GM23248 (cell line): Measurements from ENCODE around the gene AFF3. TPM values are rescaled to one million over a fixed set of nuclear protein-coding genes. Genes with fewer than 3 reads are reported as not detected.

Source experiments
- DNase-seq: peaks from one replicate; pipeline ENCODE4 v3.0.0-alpha.2; 2015
- H2AFZ ChIP-seq: fragments of 200-600 bp; sonication (generic); 2 replicates; pipeline ENCODE4 v1.6.1; 2016; ENCODE audit warnings: antibody characterized with exemption
- H3F3A ChIP-seq: fragments of 200-600 bp; sonication (generic); 2 replicates; pipeline ENCODE4 v1.6.1; 2016; ENCODE audit warnings: mild to moderate bottlenecking, antibody characterized with exemption, mixed run types; ENCODE audit not compliant: insufficient read depth
- H3K27ac ChIP-seq: fragments of 200-600 bp; sonication (generic); 2 replicates; pipeline ENCODE4 v1.5.1; 2016; ENCODE audit warnings: mild to moderate bottlenecking
- H3K27me3 ChIP-seq: fragments of 200-600 bp; sonication (generic); replicated peaks from 2 replicates; pipeline ENCODE4 v1.6.1; 2016; ENCODE audit warnings: mild to moderate bottlenecking; ENCODE audit not compliant: insufficient read depth
- H3K36me3 ChIP-seq: fragments of 200-600 bp; sonication (generic); 2 replicates; pipeline ENCODE4 v1.6.1; 2016; ENCODE audit warnings: low read depth, mild to moderate bottlenecking
- H3K4me1 ChIP-seq: fragments of 200-600 bp; sonication (generic); 2 replicates; pipeline ENCODE4 v1.6.1; 2016; ENCODE audit warnings: mild to moderate bottlenecking; ENCODE audit not compliant: insufficient read depth
- H3K4me2 ChIP-seq: fragments of 200-600 bp; sonication (generic); one replicate; pipeline ENCODE4 v1.6.1; 2016; ENCODE audit warnings: mild to moderate bottlenecking; ENCODE audit not compliant: unreplicated experiment
- H3K4me3 ChIP-seq: fragments of 200-600 bp; sonication (generic); 2 replicates; pipeline ENCODE4 v1.5.1; 2016; ENCODE audit warnings: mild to moderate bottlenecking
- H3K79me2 ChIP-seq: fragments of 200-600 bp; sonication (generic); 2 replicates; pipeline ENCODE4 v1.6.1; 2016; ENCODE audit warnings: mild to moderate bottlenecking; ENCODE audit not compliant: insufficient read depth
- H3K9ac ChIP-seq: fragments of 200-600 bp; sonication (generic); 2 replicates; pipeline ENCODE4 v1.6.1; 2016; ENCODE audit warnings: mild to moderate bottlenecking
- H3K9me2 ChIP-seq: fragments of 200-600 bp; sonication (generic); 2 replicates; pipeline ENCODE4 v1.6.1; 2016; ENCODE audit warnings: mixed run types, mild to moderate bottlenecking, moderate library complexity; ENCODE audit not compliant: insufficient read depth
- H3K9me3 ChIP-seq: fragments of 200-600 bp; sonication (generic); one replicate; pipeline ENCODE4 v1.6.1; 2017; ENCODE audit warnings: low read depth
- H4K20me1 ChIP-seq: fragments of 200-600 bp; sonication (generic); 2 replicates; pipeline ENCODE4 v1.6.0; 2016; ENCODE audit not compliant: insufficient read depth
- EZH2 ChIP-seq: fragments of 200-600 bp; sonication (generic); IDR thresholded peaks from 2 replicates; pipeline ENCODE4 v1.6.1; 2018; ENCODE audit warnings: antibody characterized with exemption, mild to moderate bottlenecking; ENCODE audit not compliant: insufficient read depth, poor library complexity, severe bottlenecking
- EZH2phosphoT487 ChIP-seq: fragments of 200-600 bp; sonication (generic); IDR thresholded peaks from 2 replicates; pipeline ENCODE4 v1.6.1; 2018; ENCODE audit warnings: antibody characterized with exemption, moderate library complexity, mild to moderate bottlenecking, low read depth; ENCODE audit not compliant: insufficient read depth
- WGBS, 2 experiments: methylation state at CpG; one replicate each; pipeline ENCODE4 v1.1.6; 2015 to 2017; ENCODE audit warnings: low lambda C conversion rate in 2 of 2, low coverage in 1 of 2; ENCODE audit errors: missing lambda C conversion rate in 2 of 2; 5-methylcytosine and 5-hydroxymethylcytosine counted together
- in situ Hi-C: fragments of 300-500 bp; cut with MboI; formaldehyde crosslinking; loops from 2 replicates; pipeline ENCODE4 v1.15.0; 2020
- polyA plus RNA-seq: library from polyadenylated mRNA; unstranded; fragments of >200 nt; fragmentation: Nextera tagmentation; extraction: Ambion mirVana; gene quantifications from 2 replicates; pipeline ENCODE4 v1.2.1, GENCODE V29; 2016
- total RNA-seq: library from RNA; depleted of rRNA; stranded (reverse); fragments of >200 nt; shearing (Covaris generic); gene quantifications from 2 replicates; pipeline ENCODE4 v1.2.3, GENCODE V29; 2014

Gene AFF3
- total and polyA plus RNA-seq, 2 experiments from 2014 or later, result 0.56 to 0.86 TPM

DNA sequence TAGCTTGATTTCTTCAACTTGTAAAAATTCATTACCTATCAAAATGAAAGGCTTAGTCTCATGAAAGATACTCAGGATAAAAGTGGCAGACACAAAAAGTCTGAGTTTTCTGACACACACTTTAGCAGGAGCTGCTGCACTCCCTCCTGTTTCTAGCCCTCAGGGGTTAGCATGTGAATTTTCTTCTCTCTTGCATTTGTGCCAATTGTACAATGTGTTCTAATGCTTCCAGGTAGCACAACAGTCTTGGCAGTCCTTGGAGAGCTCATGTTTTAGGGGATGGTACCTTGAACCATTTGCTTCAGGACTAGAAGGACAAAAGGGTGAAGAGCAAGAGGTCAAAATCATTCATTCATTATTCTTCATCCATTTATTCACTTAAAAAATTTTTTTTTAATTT lies 316.8 kb downstream of the AFF3 start:
- TF ChIP-seq EZH2 (no peak), EZH2phosphoT487 (no peak)
- no peak for DNase-seq
- Histone ChIP-seq H3F3A (no peaks in the 10 kb centered on the region), H3K4me1 (peaks cover 7% of the 10 kb centered on the region), H3K9me2 (no peaks in the 10 kb centered on the region), H3K27me3 (no peaks in the 10 kb centered on the region), H3K4me3 (no peak overlapping the region), H3K79me2 (no peaks in the 10 kb centered on the region), H3K9me3 (no peaks in the 10 kb centered on the region), H4K20me1 (no peaks in the 10 kb centered on the region), H3K4me2 (no peak overlapping the region), H2AFZ (no peak overlapping the region), H3K36me3 (no peaks in the 10 kb centered on the region), H3K9ac (no peak overlapping the region), H3K27ac (no peak overlapping the region)
- in situ Hi-C loops, result no loop called here

DNA sequence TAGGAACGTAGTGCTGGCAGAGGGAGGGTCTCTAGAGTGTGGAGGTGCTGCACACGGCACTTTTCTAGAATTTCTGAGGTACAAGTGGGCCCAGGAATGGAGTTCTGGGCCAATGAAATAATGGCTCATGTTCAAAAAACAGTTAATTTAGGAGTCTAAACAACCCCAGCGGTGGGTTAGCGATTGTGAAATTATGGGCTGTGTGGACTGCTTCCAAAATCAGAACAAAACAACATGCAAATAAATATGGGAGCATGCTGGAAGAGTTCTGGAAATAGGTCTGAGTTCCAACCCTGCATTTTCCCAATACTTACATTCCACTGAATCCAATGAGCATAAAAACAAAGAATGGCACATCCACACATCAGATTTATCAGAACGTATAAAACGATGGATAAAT lies 317.6 kb downstream of the AFF3 start:
- H3K27ac ChIP-seq, result no peak overlapping the region
- H3K9ac ChIP-seq, result no peak overlapping the region
- no peaks in the 10 kb centered on the region for H3K27me3 ChIP-seq
- H3K4me1 ChIP-seq, result peaks cover 7% of the 10 kb centered on the region
- H3K9me3 ChIP-seq, result no peaks in the 10 kb centered on the region
- TF ChIP-seq EZH2phosphoT487, result no peak
- no peak for TF ChIP-seq EZH2
- H3K79me2 ChIP-seq, result no peaks in the 10 kb centered on the region
- in situ Hi-C loops, result no loop called here
- WGBS, 2 experiments, result 67 to 83% methylated on average over 6 of the region's 6 CpGs
- no peaks in the 10 kb centered on the region for H3F3A ChIP-seq
- H3K4me3 ChIP-seq, result no peak overlapping the region
- H4K20me1 ChIP-seq, result no peaks in the 10 kb centered on the region
- no peaks in the 10 kb centered on the region for H3K36me3 ChIP-seq
- H2AFZ ChIP-seq, result no peak overlapping the region
- no peak for DNase-seq
- no peaks in the 10 kb centered on the region for H3K9me2 ChIP-seq
- H3K4me2 ChIP-seq, result no peak overlapping the region

DNA sequence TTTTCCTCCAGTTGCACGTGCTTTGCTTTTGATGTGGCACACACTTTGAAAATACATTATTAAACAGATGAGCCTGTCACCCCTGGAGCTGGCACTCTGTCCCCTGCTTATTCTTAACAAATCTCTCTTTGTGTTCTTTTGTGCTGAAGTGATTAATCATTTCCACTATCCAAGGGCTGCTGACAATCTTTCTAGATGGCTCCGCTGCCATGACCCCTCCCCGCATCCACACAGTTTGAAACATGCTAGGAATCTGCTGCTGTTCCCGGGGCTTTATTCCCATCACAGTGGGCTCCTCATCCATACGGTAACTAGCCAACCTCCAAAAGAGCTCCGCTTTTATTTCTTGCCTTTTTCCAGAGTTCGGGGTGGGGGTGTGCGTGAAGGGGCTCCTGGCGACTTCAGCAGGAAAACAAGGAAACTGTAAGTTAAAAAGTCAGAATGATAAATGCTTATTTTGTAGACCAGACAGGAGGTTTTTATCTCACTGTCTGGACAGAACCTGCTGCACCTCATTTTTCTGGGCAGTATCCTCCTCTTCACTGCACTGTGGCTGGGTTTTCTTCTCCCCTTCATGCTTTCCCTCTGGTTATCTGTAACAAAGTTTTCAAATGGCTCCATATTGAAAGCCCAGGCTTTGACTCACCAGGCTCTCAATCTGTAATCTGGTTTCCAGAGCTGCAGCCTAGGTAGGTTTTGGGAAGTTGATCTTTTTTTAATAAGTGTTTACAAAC lies 319.7 kb downstream of the AFF3 start:
- Histone ChIP-seq H3K9me3 (no peaks in the 10 kb centered on the region), H2AFZ (no peak overlapping the region), H3K4me1 (peaks cover 7% of the 10 kb centered on the region), H3K4me2 (no peak overlapping the region), H4K20me1 (no peaks in the 10 kb centered on the region), H3K79me2 (no peaks in the 10 kb centered on the region), H3K9ac (no peak overlapping the region), H3F3A (no peaks in the 10 kb centered on the region), H3K36me3 (no peaks in the 10 kb centered on the region), H3K27ac (no peak overlapping the region), H3K27me3 (no peaks in the 10 kb centered on the region), H3K4me3 (no peak overlapping the region), H3K9me2 (no peaks in the 10 kb centered on the region)
- in situ Hi-C loops, result no loop called here
- DNase-seq, result no peak
- TF ChIP-seq EZH2phosphoT487 (no peak), EZH2 (no peak)
- 82 to 83% methylated on average over 9 of the region's 9 CpGs for WGBS, 2 experiments

DNA sequence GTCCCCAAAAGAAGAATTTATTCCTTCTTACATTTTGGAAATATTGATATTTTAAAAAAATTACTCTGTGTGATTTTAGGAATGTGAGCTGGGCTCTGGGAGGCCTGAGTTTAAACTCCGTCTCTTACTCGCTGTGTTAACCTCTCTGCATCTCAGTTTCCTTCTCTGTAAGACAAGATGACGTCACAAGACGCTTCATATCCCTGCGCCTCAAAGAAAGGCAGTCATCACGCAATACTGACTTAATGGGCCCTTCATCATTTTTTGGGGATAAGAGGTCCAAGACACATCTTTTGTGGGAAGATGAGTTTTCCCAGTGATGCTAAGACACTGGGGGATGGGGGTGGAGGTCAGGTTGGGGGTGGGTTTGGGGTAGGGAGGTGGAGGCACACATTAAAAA lies 320.4 kb downstream of the AFF3 start:
- H3K4me2 ChIP-seq, result no peak overlapping the region
- no peak overlapping the region for H3K4me3 ChIP-seq
- peaks cover 7% of the 10 kb centered on the region for H3K4me1 ChIP-seq
- DNase-seq, result no peak
- no peak overlapping the region for H3K27ac ChIP-seq
- TF ChIP-seq EZH2phosphoT487 (no peak), EZH2 (no peak)
- in situ Hi-C loops, result no loop called here
- 95 to 98% methylated on average over 6 of the region's 6 CpGs for WGBS, 2 experiments
- no peak overlapping the region for H2AFZ ChIP-seq
- no peaks in the 10 kb centered on the region for H3F3A ChIP-seq
- no peak overlapping the region for H3K9ac ChIP-seq
- H4K20me1 ChIP-seq, result no peaks in the 10 kb centered on the region
- no peaks in the 10 kb centered on the region for H3K27me3 ChIP-seq
- H3K79me2 ChIP-seq, result no peaks in the 10 kb centered on the region
- H3K36me3 ChIP-seq, result no peaks in the 10 kb centered on the region
- H3K9me3 ChIP-seq, result no peaks in the 10 kb centered on the region
- no peaks in the 10 kb centered on the region for H3K9me2 ChIP-seq

DNA sequence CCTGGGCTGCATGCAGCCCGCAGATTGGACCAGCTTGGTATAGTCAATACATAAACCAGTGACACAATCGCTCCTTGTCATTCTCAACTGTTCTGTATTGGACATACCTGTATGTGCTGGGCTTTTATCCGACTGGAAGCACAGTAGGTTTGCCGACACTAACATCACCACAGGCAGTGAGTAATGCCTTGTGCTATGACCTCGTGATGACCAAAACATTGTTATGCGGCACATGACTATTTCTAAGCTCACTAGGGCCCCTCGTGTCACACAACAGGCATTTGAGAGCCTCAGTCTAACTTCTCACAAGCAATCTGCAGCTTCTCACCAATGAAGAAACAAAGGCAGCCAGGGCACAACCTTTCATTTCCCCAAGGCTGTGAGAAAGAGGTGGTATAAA lies 320.8 kb downstream of the AFF3 start:
- in situ Hi-C loops, result no loop called here
- TF ChIP-seq EZH2 (no peak), EZH2phosphoT487 (no peak)
- H3K4me3 ChIP-seq, result no peak overlapping the region
- H3K27ac ChIP-seq, result no peak overlapping the region
- no peaks in the 10 kb centered on the region for H3F3A ChIP-seq
- no peaks in the 10 kb centered on the region for H3K9me3 ChIP-seq
- peak; percentile 74 for DNase-seq
- no peaks in the 10 kb centered on the region for H3K27me3 ChIP-seq
- no peak overlapping the region for H2AFZ ChIP-seq
- 34 to 40% methylated on average over 7 of the region's 7 CpGs for WGBS, 2 experiments
- no peaks in the 10 kb centered on the region for H4K20me1 ChIP-seq
- no peak overlapping the region for H3K4me2 ChIP-seq
- H3K36me3 ChIP-seq, result no peaks in the 10 kb centered on the region
- H3K9ac ChIP-seq, result no peak overlapping the region
- H3K4me1 ChIP-seq, result peaks cover 7% of the 10 kb centered on the region
- no peaks in the 10 kb centered on the region for H3K79me2 ChIP-seq
- no peaks in the 10 kb centered on the region for H3K9me2 ChIP-seq
